ENCODE measurements around the gene OMP. TPM values are rescaled to one million over a fixed set of nuclear protein-coding genes. Genes with fewer than 3 reads are reported as not detected.

OMP gene
- total RNA-seq, 4 donors from 2014 or later = not detected

- no peak overlapping the region for H3K4me3 ChIP-seq
- peaks cover 0 to 11% (median 8%) of the 10 kb centered on the region in 4 donors for H3K4me1 ChIP-seq
- H3K9me3 ChIP-seq = no peaks in the 10 kb centered on the region
- H3K27me3 ChIP-seq = peaks cover 0 to 29% (median 2%) of the 10 kb centered on the region in 4 donors
- intact Hi-C loops (cut with DNase I) = no loop called here
- TF ChIP-seq EP300 (IDR thresholded peaks at IDR 0.05) = no peak
- TF ChIP-seq POLR2AphosphoS5 (IDR thresholded peaks at IDR 0.05) = no peak
- TF ChIP-seq POLR2A (IDR thresholded peaks at IDR 0.05; ENCODE audit: low read depth) = no peak
- no peak for TF ChIP-seq CTCF (IDR thresholded peaks at IDR 0.05)
- 95% methylated on average over 9 of the region's 10 CpGs for WGBS
- H3K36me3 ChIP-seq = no peaks in the 10 kb centered on the region
- H3K27ac ChIP-seq (replicated peaks in 1 of 4) = no peak overlapping the region
- no peak for DNase-seq (ENCODE audit: extremely low spot score)
Measured at GRCh38 chr11:77146261-77147035, 43.8 kb downstream of the OMP start.

- WGBS = 86% methylated on average over 1 of the region's 1 CpG
- Histone ChIP-seq H3K4me1 (peaks cover 0 to 11% (median 8%) of the 10 kb centered on the region in 4 donors), H3K9me3 (no peaks in the 10 kb centered on the region), H3K27me3 (peaks cover 0 to 29% (median 2%) of the 10 kb centered on the region in 4 donors), H3K4me3 (no peak overlapping the region), H3K27ac (replicated peaks in 1 of 4) (no peak overlapping the region), H3K36me3 (no peaks in the 10 kb centered on the region)
- TF ChIP-seq CTCF (IDR thresholded peaks at IDR 0.05) (no peak), POLR2AphosphoS5 (IDR thresholded peaks at IDR 0.05) (no peak), EP300 (IDR thresholded peaks at IDR 0.05) (no peak), POLR2A (IDR thresholded peaks at IDR 0.05; ENCODE audit: low read depth) (no peak)
- intact Hi-C loops (cut with DNase I) = no loop called here
- DNase-seq (ENCODE audit: extremely low spot score) = no peak
Measured at GRCh38 chr11:77147036-77147315, 44.3 kb downstream of the OMP start.

GRCh38 chr11:77147668-77148321, 45.2 kb downstream of the OMP start:
- intact Hi-C loops (cut with DNase I) = no loop called here
- whole genome bisulfite sequencing = 51% methylated on average over 14 of the region's 47 CpGs

GRCh38 chr11:77148963-77149715, 46.5 kb downstream of the OMP start:
- DNase-seq (ENCODE audit: extremely low spot score) = no peak
- TF ChIP-seq POLR2A (IDR thresholded peaks at IDR 0.05; ENCODE audit: low read depth) (no peak), CTCF (IDR thresholded peaks at IDR 0.05) (no peak), POLR2AphosphoS5 (IDR thresholded peaks at IDR 0.05) (no peak), EP300 (IDR thresholded peaks at IDR 0.05) (no peak)
- intact Hi-C loops (cut with DNase I) = no loop called here
- Histone ChIP-seq H3K27me3 (peaks cover 0 to 29% (median 2%) of the 10 kb centered on the region in 4 donors), H3K27ac (replicated peaks in 1 of 4) (no peak overlapping the region), H3K4me3 (no peak overlapping the region), H3K9me3 (no peaks in the 10 kb centered on the region), H3K36me3 (no peaks in the 10 kb centered on the region), H3K4me1 (peaks cover 6 to 13% (median 11%) of the 10 kb centered on the region in 4 donors)
- WGBS = 90% methylated on average over 4 of the region's 8 CpGs

More at GRCh38 chr11:77147668-77148321, 45.2 kb downstream of the OMP start:
- no peaks in the 10 kb centered on the region for H3K36me3 ChIP-seq
- TF ChIP-seq POLR2AphosphoS5 (IDR thresholded peaks at IDR 0.05) = no peak
- no peak for TF ChIP-seq POLR2A (IDR thresholded peaks at IDR 0.05; ENCODE audit: low read depth)
- no peak for TF ChIP-seq CTCF (IDR thresholded peaks at IDR 0.05)
- TF ChIP-seq EP300 (IDR thresholded peaks at IDR 0.05) = no peak
- H3K4me3 ChIP-seq = peak overlapping the region; percentile 7 to 37 (median 34)
- peaks cover 0 to 29% (median 2%) of the 10 kb centered on the region in 4 donors for H3K27me3 ChIP-seq
- no peak overlapping the region for H3K27ac ChIP-seq (replicated peaks in 1 of 4)
- peaks cover 0 to 11% (median 8%) of the 10 kb centered on the region in 4 donors for H3K4me1 ChIP-seq
- H3K9me3 ChIP-seq = no peaks in the 10 kb centered on the region
- no peak for DNase-seq (ENCODE audit: extremely low spot score)
